ENCODE results near the gene PPP1R26. TPM values are rescaled to one million over a fixed set of nuclear protein-coding genes. Genes with fewer than 3 reads are reported as not detected.

PPP1R26 gene
- total RNA-seq, 1 donor from 2014 or later, result 48.0 TPM

DNA sequence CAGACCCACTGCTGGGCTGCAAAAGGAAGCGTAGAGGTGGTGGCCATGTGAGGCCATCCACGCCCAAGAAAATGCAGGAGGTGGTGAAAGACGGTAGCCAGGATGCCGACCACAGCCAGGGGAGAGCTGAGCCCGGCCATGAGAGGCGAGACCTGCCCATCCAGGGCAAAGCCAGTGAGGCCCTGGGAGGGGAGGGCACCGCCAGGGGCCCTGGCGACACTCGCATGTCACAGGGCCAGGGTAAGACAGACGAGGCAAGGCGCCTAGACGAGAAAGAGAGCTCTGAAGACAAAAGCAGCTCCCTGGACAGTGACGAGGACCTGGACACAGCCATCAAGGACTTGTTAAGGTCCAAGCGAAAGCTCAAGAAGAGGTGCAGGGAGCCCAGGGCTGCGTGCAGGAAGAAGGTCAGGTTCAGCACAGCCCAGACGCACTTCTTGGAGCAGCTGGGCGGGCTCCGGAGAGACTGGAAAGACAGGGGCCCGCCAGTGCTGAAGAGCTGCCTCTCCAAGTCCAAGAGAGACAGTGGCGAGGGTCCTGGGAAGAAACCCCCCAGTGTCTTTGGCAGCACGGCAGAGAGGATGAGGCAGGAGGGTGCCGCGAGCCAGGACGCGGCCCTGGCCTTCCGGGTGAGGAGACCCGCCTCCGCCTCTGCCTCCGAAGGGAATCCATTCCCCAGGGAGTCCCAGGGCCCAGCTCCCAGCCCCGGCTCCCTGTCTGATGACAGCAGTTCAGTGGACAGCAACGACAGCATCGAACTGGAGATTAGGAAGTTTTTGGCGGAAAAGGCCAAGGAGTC is 6.9 kb downstream of the PPP1R26 start:
- H3K36me3 ChIP-seq (ENCODE audit: control insufficient read depth, insufficient read depth, low read length), result no peaks in the 10 kb centered on the region
- TF ChIP-seq, protein P1, sequence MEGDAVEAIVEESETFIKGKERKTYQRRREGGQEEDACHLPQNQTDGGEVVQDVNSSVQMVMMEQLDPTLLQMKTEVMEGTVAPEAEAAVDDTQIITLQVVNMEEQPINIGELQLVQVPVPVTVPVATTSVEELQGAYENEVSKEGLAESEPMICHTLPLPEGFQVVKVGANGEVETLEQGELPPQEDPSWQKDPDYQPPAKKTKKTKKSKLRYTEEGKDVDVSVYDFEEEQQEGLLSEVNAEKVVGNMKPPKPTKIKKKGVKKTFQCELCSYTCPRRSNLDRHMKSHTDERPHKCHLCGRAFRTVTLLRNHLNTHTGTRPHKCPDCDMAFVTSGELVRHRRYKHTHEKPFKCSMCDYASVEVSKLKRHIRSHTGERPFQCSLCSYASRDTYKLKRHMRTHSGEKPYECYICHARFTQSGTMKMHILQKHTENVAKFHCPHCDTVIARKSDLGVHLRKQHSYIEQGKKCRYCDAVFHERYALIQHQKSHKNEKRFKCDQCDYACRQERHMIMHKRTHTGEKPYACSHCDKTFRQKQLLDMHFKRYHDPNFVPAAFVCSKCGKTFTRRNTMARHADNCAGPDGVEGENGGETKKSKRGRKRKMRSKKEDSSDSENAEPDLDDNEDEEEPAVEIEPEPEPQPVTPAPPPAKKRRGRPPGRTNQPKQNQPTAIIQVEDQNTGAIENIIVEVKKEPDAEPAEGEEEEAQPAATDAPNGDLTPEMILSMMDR (IDR thresholded peaks at IDR 0.05; ENCODE audit: insufficient read depth, low read length, poor library complexity, severe bottlenecking), result no peak
- no peak overlapping the region for H3K4me3 ChIP-seq (ENCODE audit: low read depth, low read length)
- H3K27me3 ChIP-seq (ENCODE audit: control insufficient read depth, insufficient read depth, low read length), result no peaks in the 10 kb centered on the region
- no peak for DNase-seq (ENCODE audit: low read depth)

DNA sequence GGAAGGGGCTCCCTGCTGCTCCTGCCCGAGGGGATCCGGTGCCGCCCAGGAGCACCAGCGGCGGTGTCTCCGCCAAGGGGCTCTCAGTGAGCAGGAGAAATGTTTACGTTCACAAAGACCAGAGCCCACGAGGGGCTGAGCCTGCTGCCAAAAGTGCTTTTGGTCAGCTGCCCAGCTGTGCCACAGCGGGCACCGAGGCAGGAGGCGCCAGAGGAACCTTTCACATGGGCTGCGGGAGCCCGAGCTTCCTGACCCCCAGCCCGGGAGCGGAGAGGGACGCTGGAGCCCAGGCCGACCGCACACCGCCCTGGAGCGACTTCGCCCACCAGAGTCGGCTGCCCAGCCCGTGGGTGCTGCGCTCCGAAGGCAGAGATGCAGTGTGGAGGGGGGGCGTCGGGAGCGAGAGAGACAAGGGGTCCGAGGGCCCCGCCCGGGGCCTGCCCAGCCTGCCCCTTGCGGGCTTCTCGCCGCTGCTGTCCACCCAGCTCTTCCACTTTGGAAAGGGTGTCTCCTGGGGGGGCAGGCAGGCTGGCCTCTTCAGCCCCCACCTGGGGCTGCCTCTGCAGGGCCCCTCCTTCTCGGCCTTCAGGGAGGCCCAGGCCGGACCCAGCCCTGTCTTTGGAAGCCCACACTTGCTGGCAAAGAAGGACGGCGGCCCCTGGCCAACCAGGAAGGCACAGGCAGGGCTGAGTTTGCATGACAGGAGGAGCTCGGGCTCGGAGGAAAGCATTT is 7.9 kb downstream of the PPP1R26 start:
- Histone ChIP-seq H3K27me3 (ENCODE audit: control insufficient read depth, insufficient read depth, low read length) (no peaks in the 10 kb centered on the region), H3K4me3 (ENCODE audit: low read depth, low read length) (no peak overlapping the region), H3K36me3 (ENCODE audit: control insufficient read depth, insufficient read depth, low read length) (no peaks in the 10 kb centered on the region)
- DNase-seq (ENCODE audit: low read depth), result no peak
- TF ChIP-seq, protein P1 (IDR thresholded peaks at IDR 0.05; ENCODE audit: insufficient read depth, low read length, poor library complexity, severe bottlenecking), result no peak

DNA sequence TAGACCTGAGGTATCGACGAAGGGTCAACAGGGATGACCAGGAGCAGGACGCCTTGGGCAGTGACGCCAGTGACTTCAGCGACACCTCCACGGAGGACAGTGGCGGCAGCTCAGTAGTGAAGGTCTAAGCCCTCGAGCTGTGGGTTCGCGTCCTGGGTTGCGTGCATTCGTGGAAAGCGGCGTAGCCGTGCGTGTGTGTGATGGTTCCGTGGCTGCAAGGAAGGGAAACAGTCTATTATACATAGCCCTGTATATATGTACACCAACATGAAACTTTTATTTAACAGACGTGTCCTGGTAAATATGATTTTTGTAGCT is 8.4 kb downstream of the PPP1R26 start:
- Histone ChIP-seq H3K4me3 (ENCODE audit: low read depth, low read length) (no peak overlapping the region), H3K27me3 (ENCODE audit: control insufficient read depth, insufficient read depth, low read length) (no peaks in the 10 kb centered on the region), H3K36me3 (ENCODE audit: control insufficient read depth, insufficient read depth, low read length) (no peaks in the 10 kb centered on the region)
- no peak for DNase-seq (ENCODE audit: low read depth)
- TF ChIP-seq, protein P1 (IDR thresholded peaks at IDR 0.05; ENCODE audit: insufficient read depth, low read length, poor library complexity, severe bottlenecking), result no peak

DNA sequence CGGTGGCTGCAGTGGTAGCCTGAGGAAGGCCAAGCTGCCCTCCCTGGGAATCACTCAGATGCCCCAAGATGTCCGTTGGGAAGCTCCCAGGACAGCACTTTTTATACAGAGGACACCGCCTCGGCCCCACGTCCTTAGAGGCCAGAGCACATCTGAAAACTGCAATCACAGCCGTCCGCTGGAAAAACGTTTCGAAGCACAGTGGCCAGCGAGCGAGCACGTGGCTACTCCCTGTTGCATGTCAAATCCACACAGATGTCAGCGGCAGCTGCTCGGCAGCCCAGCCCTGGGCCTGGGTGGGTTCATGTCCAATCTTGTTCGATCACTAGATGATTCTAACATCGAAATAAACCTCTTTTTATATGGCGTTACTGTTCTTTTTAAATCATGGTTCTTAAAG is 8.9 kb downstream of the PPP1R26 start:
- Histone ChIP-seq H3K4me3 (ENCODE audit: low read depth, low read length) (no peak overlapping the region), H3K27me3 (ENCODE audit: control insufficient read depth, insufficient read depth, low read length) (no peaks in the 10 kb centered on the region), H3K36me3 (ENCODE audit: control insufficient read depth, insufficient read depth, low read length) (no peaks in the 10 kb centered on the region)
- TF ChIP-seq, protein P1 (IDR thresholded peaks at IDR 0.05; ENCODE audit: insufficient read depth, low read length, poor library complexity, severe bottlenecking), result no peak
- no peak for DNase-seq (ENCODE audit: low read depth)

DNA sequence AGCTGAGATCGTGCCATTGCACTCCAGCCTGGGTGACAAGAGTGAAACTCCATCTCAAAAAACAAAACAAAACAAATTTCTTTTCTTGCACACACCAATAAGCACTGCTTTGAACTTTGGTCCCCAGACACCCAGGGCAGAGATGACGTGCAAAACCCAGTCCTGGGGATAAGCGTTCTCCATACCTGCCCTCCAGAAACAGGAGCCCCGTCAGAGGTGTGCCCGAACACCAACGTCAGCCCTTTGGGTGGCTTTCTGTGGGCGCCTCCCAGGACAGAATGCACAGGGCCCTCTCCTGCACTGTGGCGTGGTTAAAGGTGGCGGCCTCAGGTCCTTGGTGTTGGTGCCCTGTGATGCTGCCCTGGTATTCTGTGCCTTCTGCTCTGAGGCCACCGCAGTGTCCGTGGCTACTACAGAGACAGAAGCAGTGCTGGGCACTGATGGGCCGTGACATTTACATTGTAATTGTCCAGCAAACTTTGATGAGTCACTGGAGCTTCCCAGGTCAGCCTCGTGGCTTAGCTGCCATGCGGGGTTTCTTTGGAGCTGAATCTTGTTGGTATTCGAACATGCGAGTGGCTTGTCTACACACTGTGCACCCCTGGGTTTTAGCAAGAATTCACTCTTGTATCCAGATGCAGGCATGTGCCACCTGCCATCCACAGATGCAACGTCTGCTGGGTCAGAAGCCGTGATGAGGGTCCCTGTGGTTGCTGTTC is 9.8 kb downstream of the PPP1R26 start:
- H3K27me3 ChIP-seq (ENCODE audit: control insufficient read depth, insufficient read depth, low read length), result no peaks in the 10 kb centered on the region
- H3K4me3 ChIP-seq (ENCODE audit: low read depth, low read length), result no peak overlapping the region
- TF ChIP-seq, protein P1 (IDR thresholded peaks at IDR 0.05; ENCODE audit: insufficient read depth, low read length, poor library complexity, severe bottlenecking), result no peak
- H3K36me3 ChIP-seq (ENCODE audit: control insufficient read depth, insufficient read depth, low read length), result no peaks in the 10 kb centered on the region
- DNase-seq (ENCODE audit: low read depth), result no peak

All from kidney epithelial cell (primary cell).